SKM-1 treated with dmso at 0.1 percent for 144 hours (cell line): ENCODE data around the gene ALKAL2.

Source experiments
- DNase-seq: peaks from one replicate; lab custom pipeline; 2025; ENCODE audit not compliant: unreplicated experiment; lab: John Stamatoyannopoulos, UW

The ALKAL2 gene

GRCh38 chr2:248724-249123 lies 39.2 kb downstream of the ALKAL2 start:
- no peak for DNase-seq

- DNase-seq, result peak; percentile 53
Observed at GRCh38 chr2:246489-247144, 41.3 kb downstream of the ALKAL2 start.

- no peak for DNase-seq
Observed at GRCh38 chr2:244547-244946, 43.3 kb downstream of the ALKAL2 start.

- no peak for DNase-seq
Observed at GRCh38 chr2:238869-239268, 49.0 kb downstream of the ALKAL2 start.

- no peak for DNase-seq
Observed at GRCh38 chr2:238431-238830, 49.5 kb downstream of the ALKAL2 start.

GRCh38 chr2:237878-238277 lies 50.0 kb downstream of the ALKAL2 start:
- DNase-seq, result no peak

GRCh38 chr2:236993-237539 lies 50.8 kb downstream of the ALKAL2 start:
- no peak for DNase-seq

- DNase-seq, result no peak
Observed at GRCh38 chr2:234421-234820, 53.5 kb downstream of the ALKAL2 start.

GRCh38 chr2:233030-233429 lies 54.9 kb downstream of the ALKAL2 start:
- no peak for DNase-seq

- DNase-seq, result no peak
Observed at GRCh38 chr2:231521-232185, 56.2 kb downstream of the ALKAL2 start.
